HepG2 (cell line): ENCODE results near the gene MKS1. TPM values are rescaled to one million over a fixed set of nuclear protein-coding genes. Genes with fewer than 3 reads are reported as not detected.
A peak's percentile ranks its signal among the peaks of the same experiment; 100 is the strongest.

Experiments used
- ATAC-seq: fragments of 200-7000 bp; cut with Tn5 transposase; 3 replicates; pipeline ENCODE4 v1.9.1; 2020; ENCODE audit warnings: mild to moderate bottlenecking, moderate library complexity
- BruUV-seq: library from RNA; stranded (reverse); fragments of 400-500 nt; replicated peaks from 2 replicates; lab custom pipeline; 2021; lab: Mats Ljungman, UMichigan
- CTCF ChIA-PET: fragments of 300-600 bp; formaldehyde crosslinking; extraction: SDS; loops from one replicate; lab custom pipeline; 2021; ENCODE audit warnings: low total read pairs, inconsistent platforms, low intra/inter-chr PET ratio; lab: Yijun Ruan, JAX
- POLR2A ChIA-PET: fragments of 350-600 bp; sonication (Branson Sonifier 250); formaldehyde crosslinking; loops from one replicate; lab custom pipeline; 2020; ENCODE audit warnings: antibody characterized with exemption, inconsistent platforms; lab: Yijun Ruan, JAX
- DNase-seq: peaks from one replicate; pipeline ENCODE4 v3.0.0-alpha.2; 2015; ENCODE audit warnings: low spot score
- FAIRE-seq: peaks from 3 replicates; lab custom pipeline; 2011; peaks lifted over from hg19 to GRCh38; lab: Jason Lieb, UNC
- H2AFZ ChIP-seq: one replicate; pipeline ENCODE4 v1.6.1; 2011; ENCODE audit warnings: low read length, inconsistent platforms
- H3K27ac ChIP-seq: fragments of 300-600 bp; 3 replicates; pipeline ENCODE4 v1.8.0; 2011; ENCODE audit warnings: mixed run types, mild to moderate bottlenecking, mixed read lengths, low read length, inconsistent platforms; ENCODE audit not compliant: insufficient read depth; ENCODE audit errors: extremely low read length
- H3K27me3 ChIP-seq, 2 experiments: fragments of 200-600 bp in 1 of 2; 2 replicates in 1 of 2; 3 replicates in 1 of 2; pipeline versions ENCODE4 v1.6.0 to v1.8.0; 2011; ENCODE audit warnings: low read length in 2 of 2, mild to moderate bottlenecking in 2 of 2, moderate library complexity in 2 of 2, inconsistent platforms in 1 of 2; ENCODE audit not compliant: insufficient read depth in 2 of 2, control insufficient read depth in 1 of 2
- H3K36me3 ChIP-seq, 2 experiments: fragments of 200-600 bp in 1 of 2; replicated peaks in 1 of 2; 2 replicates in 1 of 2; 3 replicates in 1 of 2; pipeline versions ENCODE4 v1.5.1 to v1.8.0; 2011; ENCODE audit warnings: low read length in 2 of 2, inconsistent platforms in 1 of 2; ENCODE audit not compliant: insufficient read depth in 2 of 2, control insufficient read depth in 1 of 2
- H3K4me1 ChIP-seq: 2 replicates; pipeline ENCODE4 v1.5.1; 2012; ENCODE audit warnings: low read length, inconsistent platforms; ENCODE audit not compliant: insufficient read depth
- H3K4me2 ChIP-seq: 2 replicates; pipeline ENCODE4 v1.6.0; 2011; ENCODE audit warnings: low read depth, low read length, inconsistent platforms
- H3K4me3 ChIP-seq, 3 experiments: fragments of 200-600 bp in 1 of 3; sonication (generic), shearing (Covaris generic) in 1 of 3; replicated peaks in 1 of 3; 2 replicates each; pipeline ENCODE4 v1.5.1; 2011 to 2016; ENCODE audit warnings: low read length in 3 of 3, inconsistent platforms in 2 of 3, low read depth in 2 of 3, mild to moderate bottlenecking in 2 of 3, control low read depth in 1 of 3, mixed read lengths in 1 of 3; ENCODE audit not compliant: insufficient read depth in 1 of 3
- H3K79me2 ChIP-seq: one replicate; pipeline ENCODE4 v1.6.1; 2011; ENCODE audit warnings: low read length, inconsistent platforms; ENCODE audit not compliant: insufficient read depth
- H3K9ac ChIP-seq: 2 replicates; pipeline ENCODE4 v1.6.0; 2011; ENCODE audit warnings: mild to moderate bottlenecking, low read depth, low read length, inconsistent platforms; ENCODE audit not compliant: insufficient read depth
- H3K9me3 ChIP-seq: 2 replicates; pipeline ENCODE4 v1.5.1; 2012; ENCODE audit warnings: mild to moderate bottlenecking, low read length
- H4K20me1 ChIP-seq: 2 replicates; pipeline ENCODE4 v1.6.0; 2011; ENCODE audit warnings: inconsistent platforms, mild to moderate bottlenecking, low read length, moderate library complexity; ENCODE audit not compliant: insufficient read depth
- BHLHE40 ChIP-seq: IDR thresholded peaks from 2 replicates; pipeline ENCODE4 v1.6.1; 2011; ENCODE audit warnings: low read length, improper control_type of control experiment
- CREB1 ChIP-seq, 2 experiments: fragments of 450-650 bp in 1 of 2; IDR thresholded peaks; 2 replicates each; pipeline ENCODE4 v1.6.1; 2016 to 2017; ENCODE audit warnings: control low read depth in 1 of 2, mild to moderate bottlenecking in 1 of 2, missing compliant biosample characterization in 1 of 2, missing genetic modification characterization in 1 of 2
- HMG20A ChIP-seq: IDR thresholded peaks from 2 replicates; pipeline ENCODE4 v1.6.1; 2016; ENCODE audit warnings: borderline replicate concordance
- KLF13 ChIP-seq: sonication (generic); formaldehyde crosslinking; IDR thresholded peaks from 2 replicates; pipeline ENCODE4 v1.4.0; 2020; ENCODE audit warnings: mild to moderate bottlenecking, missing genetic modification reagents
- SKI ChIP-seq: fragments of 450-650 bp; IDR thresholded peaks from one replicate; pipeline ENCODE4 v1.6.1; 2018; ENCODE audit warnings: mild to moderate bottlenecking; ENCODE audit not compliant: partially characterized antibody
- SMAD3 ChIP-seq: sonication (generic); formaldehyde crosslinking; IDR thresholded peaks from 2 replicates; pipeline ENCODE4 v1.4.0; 2020; ENCODE audit warnings: missing genetic modification reagents
- ZBTB1 ChIP-seq: sonication (generic); formaldehyde crosslinking; IDR thresholded peaks from 2 replicates; pipeline ENCODE4 v1.4.0; 2020; ENCODE audit warnings: missing genetic modification reagents, borderline replicate concordance
- ZEB1 ChIP-seq: IDR thresholded peaks from 2 replicates; pipeline ENCODE4 v1.6.1; 2012; ENCODE audit warnings: mild to moderate bottlenecking, low read depth, inconsistent platforms; ENCODE audit not compliant: insufficient replicate concordance
- ZNF263 ChIP-seq: sonication (generic); formaldehyde crosslinking; IDR thresholded peaks from 2 replicates; pipeline ENCODE4 v1.4.0; 2020; ENCODE audit warnings: missing genetic modification reagents
- ZNF383 ChIP-seq: sonication (generic); formaldehyde crosslinking; IDR thresholded peaks from 2 replicates; pipeline ENCODE4 v1.4.0; 2020; ENCODE audit warnings: missing genetic modification reagents, mild to moderate bottlenecking, borderline replicate concordance
- ZNF564 ChIP-seq: sonication (generic); formaldehyde crosslinking; IDR thresholded peaks from 2 replicates; pipeline ENCODE4 v1.8.1; 2023; ENCODE audit warnings: mild to moderate bottlenecking, missing genetic modification reagents
- ZNF773 ChIP-seq: sonication (generic); formaldehyde crosslinking; IDR thresholded peaks from 2 replicates; pipeline ENCODE4 v1.4.0; 2020; ENCODE audit warnings: missing genetic modification reagents, borderline replicate concordance
- ZSCAN9 ChIP-seq: IDR thresholded peaks from 2 replicates; pipeline ENCODE4 v1.6.1; 2016; ENCODE audit warnings: borderline replicate concordance
- WGBS: methylation state at CpG from one replicate; pipeline ENCODE4 v1.1.6; 2017; ENCODE audit warnings: low lambda C conversion rate; 5-methylcytosine and 5-hydroxymethylcytosine counted together
- in situ Hi-C: cut with HindIII; loops from 2 replicates; pipeline ENCODE4 v1.10.0; 2017; ENCODE audit warnings: low pct_unique_long_range_greater_than_20kb; ENCODE audit not compliant: extremely low pct_ligation_motif_present
- intact Hi-C: fragments of 100-400 bp; cut with micrococcal nuclease; formaldehyde crosslinking; loops from one replicate; pipeline ENCODE4 v1.10.0; 2022; ENCODE audit not compliant: unreplicated experiment
- polyA plus RNA-seq, 8 experiments: library from polyadenylated mRNA; depleted of rRNA in 3 of 8; stranded (reverse) in 7 of 8; unstranded in 1 of 8; fragments of >200 nt; fragmentation: Illumina TruSeq in 4 of 8; extraction: Trizol in 4 of 8; gene quantifications; 2 replicates each; pipeline versions ENCODE4 v1.2.1 to v1.2.3, GENCODE V29; 2011 to 2016; ENCODE audit warnings: low read depth in 4 of 8, missing spikeins in 1 of 8, mixed read lengths in 1 of 8; ENCODE audit not compliant: insufficient read depth in 1 of 8
- total RNA-seq, 5 experiments: library from RNA; depleted of rRNA; stranded (reverse); fragments of >200 nt; fragmentation: Illumina TruSeq; extraction: Trizol; gene quantifications; 2 replicates each; pipeline ENCODE4 v1.2.3, GENCODE V29; 2016; ENCODE audit warnings: low read depth in 1 of 5
- TF ChIP-seq, protein P1 (sequence below): sonication (generic); formaldehyde crosslinking; IDR thresholded peaks from 2 replicates; pipeline ENCODE4 v1.4.0; 2020; ENCODE audit warnings: missing genetic modification reagents
- TF ChIP-seq, protein P2 (sequence below): sonication (generic); formaldehyde crosslinking; IDR thresholded peaks from 2 replicates; pipeline ENCODE4 v1.4.0; 2020; ENCODE audit warnings: missing genetic modification reagents, borderline replicate concordance
- TF ChIP-seq, protein P3 (sequence below): sonication (generic); formaldehyde crosslinking; IDR thresholded peaks from 2 replicates; pipeline ENCODE4 v1.4.0; 2020; ENCODE audit warnings: low read depth, mild to moderate bottlenecking, missing genetic modification reagents
- TF ChIP-seq, protein P4 (sequence below): sonication (generic); formaldehyde crosslinking; IDR thresholded peaks from 2 replicates; pipeline ENCODE4 v1.9.0; 2021; ENCODE audit warnings: missing genetic modification reagents, mild to moderate bottlenecking, borderline replicate concordance

MKS1 gene
- total and polyA plus RNA-seq, 2 of the 13 experiments (the other 11 are each of a cell fraction or from before 2014, with no cell fraction given): 16.1 to 26.3 TPM

DNA sequence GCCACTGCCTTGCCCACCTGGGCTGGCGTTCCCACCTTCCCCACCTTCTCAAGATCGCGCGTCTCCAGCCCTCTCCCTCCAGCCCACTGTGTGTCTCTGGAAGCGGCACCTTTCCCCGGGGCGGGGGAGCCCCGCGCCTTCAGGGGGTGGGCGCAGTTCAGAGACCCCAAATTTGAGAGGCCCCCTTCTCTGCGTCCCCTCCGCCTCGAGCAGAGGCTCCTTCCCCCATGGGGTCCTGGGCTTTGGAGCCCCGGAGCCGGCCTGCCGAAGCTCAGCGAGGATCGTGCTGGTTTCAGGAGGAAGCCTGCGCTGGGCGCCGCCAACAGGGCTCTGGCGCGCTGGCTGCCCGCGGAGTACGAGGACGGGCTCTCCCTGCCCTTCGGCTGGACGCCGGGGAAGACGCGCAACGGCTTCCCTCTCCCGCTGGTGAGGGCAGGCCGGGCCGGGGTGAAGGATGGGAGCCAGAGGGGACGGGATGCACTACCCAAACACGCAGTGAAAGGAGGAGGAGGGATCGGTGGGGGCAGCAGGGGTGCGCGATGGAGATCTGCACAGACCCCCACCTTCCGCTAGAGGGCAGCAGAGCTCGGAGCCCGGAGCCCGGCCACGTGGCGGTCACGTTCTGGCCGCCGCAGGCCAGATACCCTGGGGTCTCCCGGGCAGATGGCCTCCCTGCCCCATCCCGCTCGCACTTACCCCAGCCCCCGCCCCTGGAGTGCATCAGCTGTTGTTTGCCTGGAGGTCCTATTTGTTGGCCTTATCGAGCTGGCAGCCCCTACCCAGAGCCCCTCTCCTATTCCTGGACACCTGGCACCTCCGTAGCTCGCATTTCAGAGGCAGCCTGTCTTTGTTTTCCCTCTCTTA, 30.4 kb upstream of the MKS1 start:
- H2AFZ ChIP-seq: no peak overlapping the region
- intact Hi-C loops: no loop called here
- 0 out of 6 replicates have a peak overlapping the region, but pooled peaks of 1 of the 3 experiments have one; percentile 11 for H3K4me3 ChIP-seq
- TF ChIP-seq BHLHE40: peak; percentile 97
- TF ChIP-seq HMG20A (CRISPR knock-in tag): no peak
- TF ChIP-seq, protein P1, sequence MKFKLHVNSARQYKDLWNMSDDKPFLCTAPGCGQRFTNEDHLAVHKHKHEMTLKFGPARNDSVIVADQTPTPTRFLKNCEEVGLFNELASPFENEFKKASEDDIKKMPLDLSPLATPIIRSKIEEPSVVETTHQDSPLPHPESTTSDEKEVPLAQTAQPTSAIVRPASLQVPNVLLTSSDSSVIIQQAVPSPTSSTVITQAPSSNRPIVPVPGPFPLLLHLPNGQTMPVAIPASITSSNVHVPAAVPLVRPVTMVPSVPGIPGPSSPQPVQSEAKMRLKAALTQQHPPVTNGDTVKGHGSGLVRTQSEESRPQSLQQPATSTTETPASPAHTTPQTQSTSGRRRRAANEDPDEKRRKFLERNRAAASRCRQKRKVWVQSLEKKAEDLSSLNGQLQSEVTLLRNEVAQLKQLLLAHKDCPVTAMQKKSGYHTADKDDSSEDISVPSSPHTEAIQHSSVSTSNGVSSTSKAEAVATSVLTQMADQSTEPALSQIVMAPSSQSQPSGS (CRISPR knock-in tag): peak; percentile 49; the same call in 1 of the 2 replicates
- peak; percentile 83; the same call in 1 of the 2 replicates for TF ChIP-seq KLF13 (CRISPR knock-in tag)
- no peak for TF ChIP-seq SKI
- TF ChIP-seq ZSCAN9 (CRISPR knock-in tag): peak; percentile 80; the same call in 1 of the 2 replicates
- TF ChIP-seq, protein P2, sequence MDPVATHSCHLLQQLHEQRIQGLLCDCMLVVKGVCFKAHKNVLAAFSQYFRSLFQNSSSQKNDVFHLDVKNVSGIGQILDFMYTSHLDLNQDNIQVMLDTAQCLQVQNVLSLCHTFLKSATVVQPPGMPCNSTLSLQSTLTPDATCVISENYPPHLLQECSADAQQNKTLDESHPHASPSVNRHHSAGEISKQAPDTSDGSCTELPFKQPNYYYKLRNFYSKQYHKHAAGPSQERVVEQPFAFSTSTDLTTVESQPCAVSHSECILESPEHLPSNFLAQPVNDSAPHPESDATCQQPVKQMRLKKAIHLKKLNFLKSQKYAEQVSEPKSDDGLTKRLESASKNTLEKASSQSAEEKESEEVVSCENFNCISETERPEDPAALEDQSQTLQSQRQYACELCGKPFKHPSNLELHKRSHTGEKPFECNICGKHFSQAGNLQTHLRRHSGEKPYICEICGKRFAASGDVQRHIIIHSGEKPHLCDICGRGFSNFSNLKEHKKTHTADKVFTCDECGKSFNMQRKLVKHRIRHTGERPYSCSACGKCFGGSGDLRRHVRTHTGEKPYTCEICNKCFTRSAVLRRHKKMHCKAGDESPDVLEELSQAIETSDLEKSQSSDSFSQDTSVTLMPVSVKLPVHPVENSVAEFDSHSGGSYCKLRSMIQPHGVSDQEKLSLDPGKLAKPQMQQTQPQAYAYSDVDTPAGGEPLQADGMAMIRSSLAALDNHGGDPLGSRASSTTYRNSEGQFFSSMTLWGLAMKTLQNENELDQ (CRISPR knock-in tag): no peak
- peak; percentile 80 for TF ChIP-seq ZNF564 (CRISPR knock-in tag)
- TF ChIP-seq, protein P3, sequence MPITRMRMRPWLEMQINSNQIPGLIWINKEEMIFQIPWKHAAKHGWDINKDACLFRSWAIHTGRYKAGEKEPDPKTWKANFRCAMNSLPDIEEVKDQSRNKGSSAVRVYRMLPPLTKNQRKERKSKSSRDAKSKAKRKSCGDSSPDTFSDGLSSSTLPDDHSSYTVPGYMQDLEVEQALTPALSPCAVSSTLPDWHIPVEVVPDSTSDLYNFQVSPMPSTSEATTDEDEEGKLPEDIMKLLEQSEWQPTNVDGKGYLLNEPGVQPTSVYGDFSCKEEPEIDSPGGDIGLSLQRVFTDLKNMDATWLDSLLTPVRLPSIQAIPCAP (CRISPR knock-in tag): no peak
- no peak for TF ChIP-seq ZEB1
- no peak for TF ChIP-seq ZBTB1 (CRISPR knock-in tag)
- peak; percentile 77; the same call in 1 of the 2 replicates for TF ChIP-seq ZNF773 (CRISPR knock-in tag)
- TF ChIP-seq SMAD3 (CRISPR knock-in tag): peak; percentile 71
- TF ChIP-seq ZNF263: peak; percentile 72
- TF ChIP-seq, protein P4, sequence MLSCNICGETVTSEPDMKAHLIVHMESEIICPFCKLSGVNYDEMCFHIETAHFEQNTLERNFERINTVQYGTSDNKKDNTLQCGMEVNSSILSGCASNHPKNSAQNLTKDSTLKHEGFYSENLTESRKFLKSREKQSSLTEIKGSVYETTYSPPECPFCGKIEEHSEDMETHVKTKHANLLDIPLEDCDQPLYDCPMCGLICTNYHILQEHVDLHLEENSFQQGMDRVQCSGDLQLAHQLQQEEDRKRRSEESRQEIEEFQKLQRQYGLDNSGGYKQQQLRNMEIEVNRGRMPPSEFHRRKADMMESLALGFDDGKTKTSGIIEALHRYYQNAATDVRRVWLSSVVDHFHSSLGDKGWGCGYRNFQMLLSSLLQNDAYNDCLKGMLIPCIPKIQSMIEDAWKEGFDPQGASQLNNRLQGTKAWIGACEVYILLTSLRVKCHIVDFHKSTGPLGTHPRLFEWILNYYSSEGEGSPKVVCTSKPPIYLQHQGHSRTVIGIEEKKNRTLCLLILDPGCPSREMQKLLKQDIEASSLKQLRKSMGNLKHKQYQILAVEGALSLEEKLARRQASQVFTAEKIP: no peak
- TF ChIP-seq CREB1 (IDR thresholded peaks at IDR 0.05): no peak
- no peak for TF ChIP-seq CREB1 (CRISPR knock-in tag; IDR thresholded peaks at IDR 0.05)
- no peak for TF ChIP-seq ZNF383 (CRISPR knock-in tag)

More for the DNA sequence above, 30.4 kb upstream of the MKS1 start:
- FAIRE-seq: no peak
- POLR2A ChIA-PET: interaction anchor here (1.7 kb wide), 1 partner anchor 30 kb away, joined by 7 read pairs; the partner anchor contains the start of gene MKS1
- no peaks in the 10 kb centered on the region for H3K9me3 ChIP-seq
- no peak overlapping the region for H3K27ac ChIP-seq
- in situ Hi-C loops: no loop called here
- BruUV-seq: no TSS peak
- WGBS: 42% methylated on average over 52 of the region's 57 CpGs
- no peak overlapping the region for H3K9ac ChIP-seq
- CTCF ChIA-PET: interaction anchor here (1.1 kb wide), 1 partner anchor 30 kb away, joined by 3 read pairs; no protein-coding TSS in a partner anchor
- peak overlapping the region; percentile 48 for H3K4me2 ChIP-seq
- no peaks in the 10 kb centered on the region for H3K36me3 ChIP-seq
- ATAC-seq: peak; percentile 71
- H4K20me1 ChIP-seq: no peaks in the 10 kb centered on the region
- no peaks in the 10 kb centered on the region for H3K79me2 ChIP-seq
- peaks cover 53% of the 10 kb centered on the region for H3K4me1 ChIP-seq
- peaks cover 17 to 78% of the 10 kb centered on the region in 2 experiments for H3K27me3 ChIP-seq
- peak; percentile 24 for DNase-seq
